PC-9 (cell line): ENCODE results near the gene ADAMTS7.

ENCODE experiments used
- CTCF ChIP-seq: fragments of 200-600 bp; sonication (generic); conservative IDR thresholded peaks from 2 replicates; pipeline ENCODE4 v1.6.1; 2017; ENCODE audit warnings: mixed run types, antibody characterized with exemption, mild to moderate bottlenecking, moderate library complexity
- EZH2 ChIP-seq: fragments of 200-600 bp; sonication (generic); IDR thresholded peaks from 2 replicates; pipeline ENCODE4 v1.8.0; 2017; ENCODE audit warnings: antibody characterized with exemption, low read depth

- no peak for TF ChIP-seq CTCF
- no peak for TF ChIP-seq EZH2
Measured at GRCh38 chr15:78790027-78790426, 21.2 kb downstream of the ADAMTS7 start.
